GM13976 (cell line): ENCODE measurements around the gene COL7A1.

Experiments
- DNase-seq: peaks from one replicate; pipeline ENCODE4 v3.0.0; 2012; ENCODE audit warnings: low spot score
- CTCF ChIP-seq: IDR thresholded peaks from 2 replicates; pipeline ENCODE4 v1.5.1; 2012; ENCODE audit warnings: borderline replicate concordance, mild to moderate bottlenecking; ENCODE audit not compliant: insufficient read depth; ENCODE audit errors: extremely low read depth, missing control alignments, control extremely low read depth
- in situ Hi-C: fragments of 300-500 bp; cut with MboI; formaldehyde crosslinking; loops from one replicate; pipeline ENCODE4 v1.12.0; 2022; ENCODE audit warnings: low sequenced_read_pairs, mixed read lengths, inconsistent platforms; ENCODE audit not compliant: unreplicated experiment

COL7A1 gene

GRCh38 chr3:48592519-48593087, 2.5 kb downstream of the COL7A1 start:
- no peak for DNase-seq
- in situ Hi-C loops = no loop called here
- no peak for TF ChIP-seq CTCF

- no peak for TF ChIP-seq CTCF
- in situ Hi-C loops = no loop called here
- no peak for DNase-seq
Observed at GRCh38 chr3:48591886-48592518, 3.1 kb downstream of the COL7A1 start.

GRCh38 chr3:48591436-48591835, 3.7 kb downstream of the COL7A1 start:
- TF ChIP-seq CTCF = no peak
- in situ Hi-C loops = no loop called here
- no peak for DNase-seq

GRCh38 chr3:48588230-48588629, 6.9 kb downstream of the COL7A1 start:
- DNase-seq = no peak
- no peak for TF ChIP-seq CTCF
- in situ Hi-C loops = no loop called here

GRCh38 chr3:48587686-48588085, 7.4 kb downstream of the COL7A1 start:
- in situ Hi-C loops = no loop called here
- DNase-seq = no peak
- TF ChIP-seq CTCF = no peak

GRCh38 chr3:48585411-48585810, 9.7 kb downstream of the COL7A1 start:
- in situ Hi-C loops = no loop called here
- no peak for DNase-seq

More at GRCh38 chr3:48585411-48585810, 9.7 kb downstream of the COL7A1 start:
- TF ChIP-seq CTCF = no peak
